Inferior parietal cortex (tissue), 1 donor: Measurements from ENCODE around the gene HSBP1.

Experiments used
- DNase-seq: peaks from one replicate; pipeline ENCODE4 v3.0.0-alpha.2; 2016; ENCODE audit errors: extremely low spot score

Gene HSBP1

DNA sequence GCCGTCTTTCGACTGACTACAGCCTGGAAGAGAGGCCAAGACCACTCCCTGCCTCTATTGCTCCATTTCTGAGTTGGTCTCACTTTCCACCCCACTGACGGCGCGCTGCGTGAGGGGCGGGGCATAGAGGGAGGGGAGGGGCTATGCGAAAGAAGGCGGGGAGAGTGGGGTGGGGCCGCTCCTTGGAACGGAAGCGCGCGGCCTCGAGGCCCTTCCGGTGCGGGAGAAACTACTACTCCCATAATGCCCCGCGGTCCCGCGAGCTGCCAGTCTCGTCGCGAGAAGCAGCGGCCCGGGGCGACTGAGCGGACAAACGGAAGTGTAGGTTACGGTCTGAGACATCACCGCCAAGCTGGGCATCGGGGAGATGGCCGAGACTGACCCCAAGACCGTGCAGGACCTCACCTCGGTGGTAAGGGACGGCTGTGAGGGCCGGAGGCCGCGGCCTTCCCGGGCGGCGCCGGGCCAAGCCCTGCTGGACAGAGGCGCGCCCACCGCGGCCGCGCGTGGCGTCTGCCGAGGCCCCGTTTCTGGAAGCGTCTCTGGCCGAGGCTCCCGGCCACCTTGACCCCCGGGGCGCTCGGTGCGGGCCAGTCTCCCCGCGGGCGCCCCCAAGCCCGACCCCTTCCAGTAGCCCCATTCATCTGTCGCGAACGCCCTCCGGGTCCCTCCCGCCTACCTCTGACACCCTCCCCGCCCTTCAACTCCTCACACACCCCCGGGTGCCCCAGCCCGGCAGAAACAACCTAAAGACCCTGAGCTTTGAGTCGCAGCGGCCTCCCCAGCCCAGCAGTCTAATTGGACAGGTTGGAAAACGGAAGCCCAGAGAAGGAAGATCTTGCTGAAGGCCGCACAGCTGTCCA lies at the start of gene HSBP1:
Gene HSBP1, plus strand, starts transcription at position 269 of the 863 bp plus-strand sequence. Its CDS starts 99 bp downstream, at position 368.
- DNase-seq = peak; percentile 92

DNA sequence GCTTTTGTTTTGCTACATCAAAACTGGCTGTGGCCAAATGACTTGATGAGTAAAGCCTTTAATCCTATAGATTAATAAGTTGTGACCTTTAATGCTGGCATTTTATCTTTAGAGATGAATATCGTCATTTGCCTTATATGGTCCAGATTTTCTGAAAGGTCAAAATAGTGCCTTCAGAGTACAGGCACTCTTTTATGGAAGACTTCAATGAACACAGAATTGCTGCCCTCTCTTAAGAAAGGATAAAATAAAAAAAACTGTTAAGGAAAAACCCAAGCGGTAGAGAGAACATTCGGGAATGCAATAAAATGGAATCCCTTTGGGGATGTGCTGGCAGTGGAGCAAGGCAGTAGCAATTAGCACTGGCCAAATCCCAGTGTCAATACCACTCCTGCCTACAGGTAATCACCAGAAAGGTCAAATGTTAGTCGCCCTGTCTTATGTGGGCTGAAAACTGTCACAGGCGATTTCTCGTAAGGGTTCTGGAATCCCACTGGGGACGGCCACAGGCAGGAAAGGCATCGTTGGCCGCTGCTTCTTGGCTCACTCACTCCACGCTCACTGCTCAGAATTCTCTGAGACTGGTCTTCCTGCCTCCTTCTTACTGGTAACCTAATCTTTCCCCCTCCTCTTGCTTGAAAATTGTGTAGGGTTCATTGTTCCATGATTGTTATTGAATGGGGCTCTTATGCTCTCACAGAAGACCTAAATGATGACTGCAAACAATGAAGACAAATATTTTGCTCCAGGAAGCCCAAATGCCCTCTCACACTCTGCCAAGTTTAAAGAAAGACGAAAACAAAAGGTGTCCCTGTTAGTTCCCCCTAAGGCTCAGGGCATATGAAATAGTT lies 45.4 kb upstream of the HSBP1 start:
- peak; percentile 42 for DNase-seq

DNA sequence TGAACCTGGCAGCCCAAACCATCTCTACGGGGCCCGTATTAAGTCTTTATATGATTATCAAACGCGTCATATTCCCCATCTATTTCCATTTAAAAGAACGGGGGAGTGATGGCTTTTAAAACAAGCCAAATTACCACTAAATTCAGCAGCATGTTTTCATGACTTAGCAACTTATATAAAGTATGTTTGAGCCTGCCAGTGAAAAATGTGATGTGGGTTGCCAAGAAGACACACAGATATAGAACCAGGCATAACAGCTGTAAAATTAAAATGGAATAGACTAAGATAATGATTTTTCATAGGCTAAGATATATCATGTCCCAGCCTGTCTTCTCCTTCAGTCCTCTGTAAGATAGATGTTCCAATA lies 44.8 kb upstream of the HSBP1 start:
- DNase-seq = no peak

DNA sequence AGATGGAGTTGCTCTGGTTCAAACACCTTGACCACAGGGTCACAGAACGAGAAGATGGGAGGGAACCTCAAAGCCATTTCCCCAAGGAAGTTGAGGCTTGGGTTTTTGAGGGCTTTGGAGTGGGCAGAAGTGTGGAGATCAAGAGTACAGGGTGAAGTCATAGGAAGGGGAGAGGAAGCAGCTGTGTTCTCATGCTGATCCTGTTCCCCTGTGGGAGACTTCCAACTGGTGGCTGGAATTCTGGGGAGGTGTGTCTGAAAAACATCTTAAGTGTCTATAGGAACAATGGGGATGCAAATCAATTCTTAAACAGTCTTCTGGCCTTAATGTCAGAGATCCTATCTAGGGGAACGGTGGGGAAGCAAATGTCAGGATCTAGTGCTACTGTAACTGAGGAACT lies 38.8 kb upstream of the HSBP1 start:
- DNase-seq = no peak

DNA sequence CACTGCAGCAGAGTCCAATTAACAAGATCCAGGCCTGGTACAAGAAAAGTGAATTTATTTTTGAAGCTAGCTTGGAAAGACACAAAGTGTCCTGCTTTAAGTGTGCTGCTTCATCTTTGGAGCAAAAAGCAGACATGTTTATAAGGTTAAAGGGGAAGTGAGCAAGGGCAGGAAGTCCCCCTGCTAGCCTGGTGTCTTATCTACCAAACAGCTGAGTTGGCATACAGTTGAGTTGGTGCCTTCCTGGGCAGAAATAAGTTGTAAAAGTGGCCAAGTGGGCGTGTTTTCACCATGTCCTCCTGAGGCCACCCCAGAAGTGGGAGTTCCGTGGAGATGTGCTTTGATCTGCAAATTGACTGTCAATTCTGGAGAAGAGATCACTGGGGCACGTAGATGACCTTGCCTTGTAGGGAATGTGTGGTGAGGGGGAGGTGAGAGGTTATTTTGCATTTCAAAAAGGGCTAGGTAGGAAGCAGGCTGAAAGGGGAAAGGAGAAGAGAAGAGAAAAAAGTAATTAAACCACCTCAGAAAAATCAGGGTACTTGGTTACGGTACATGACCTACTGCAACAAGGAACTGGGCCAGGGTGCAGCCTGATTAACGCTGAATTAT lies 38.3 kb upstream of the HSBP1 start:
- no peak for DNase-seq

DNA sequence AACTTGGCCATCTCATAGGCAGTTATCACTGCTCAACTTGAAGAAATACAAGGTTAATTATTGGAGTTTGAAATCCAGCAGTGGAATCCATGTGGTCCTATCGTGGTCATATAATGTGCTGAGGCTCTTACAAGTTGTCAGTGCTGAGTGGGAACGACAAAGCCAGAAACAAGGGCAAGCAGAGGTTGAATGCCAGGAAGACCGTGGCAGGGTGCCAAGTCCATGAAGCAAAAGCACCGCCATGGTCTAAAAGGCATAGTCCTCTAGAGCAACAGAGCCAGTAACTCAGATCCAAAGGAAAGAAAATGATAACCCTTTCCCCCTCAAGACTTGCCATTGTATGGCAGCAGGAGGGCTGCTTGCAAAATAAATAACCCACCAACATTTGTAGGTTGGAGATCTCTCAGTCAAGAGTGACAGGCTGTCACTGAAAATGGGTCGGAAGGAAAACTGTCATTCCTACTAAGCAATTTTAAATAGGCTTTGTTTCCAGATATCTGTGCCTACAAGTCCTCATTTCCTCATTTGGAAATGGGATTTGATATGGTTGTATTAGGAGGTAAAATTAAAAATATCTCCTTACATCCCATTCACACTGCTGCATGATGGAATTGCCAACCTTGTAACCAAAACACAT lies 36.4 kb upstream of the HSBP1 start:
- peak; percentile 51 for DNase-seq

DNA sequence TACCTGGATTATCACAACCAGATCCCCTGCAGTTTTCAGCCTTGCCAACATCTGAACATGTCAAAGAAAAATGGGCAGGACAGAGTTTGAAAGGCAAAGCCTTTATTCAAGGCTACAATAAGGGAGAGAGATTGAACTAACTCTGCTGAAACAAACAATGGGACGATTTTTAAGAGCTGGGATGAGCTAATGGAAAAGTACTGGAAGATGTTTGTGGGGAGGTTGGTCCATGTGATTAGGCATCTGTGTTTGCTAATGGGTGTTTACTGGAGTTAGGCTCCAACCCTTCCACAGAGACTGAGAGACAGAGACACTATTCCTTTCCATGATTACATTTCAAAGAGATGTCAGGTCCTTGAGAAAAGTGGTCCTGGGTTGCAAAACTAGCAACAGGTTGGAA lies 35.0 kb upstream of the HSBP1 start:
- DNase-seq = peak; percentile 80

DNA sequence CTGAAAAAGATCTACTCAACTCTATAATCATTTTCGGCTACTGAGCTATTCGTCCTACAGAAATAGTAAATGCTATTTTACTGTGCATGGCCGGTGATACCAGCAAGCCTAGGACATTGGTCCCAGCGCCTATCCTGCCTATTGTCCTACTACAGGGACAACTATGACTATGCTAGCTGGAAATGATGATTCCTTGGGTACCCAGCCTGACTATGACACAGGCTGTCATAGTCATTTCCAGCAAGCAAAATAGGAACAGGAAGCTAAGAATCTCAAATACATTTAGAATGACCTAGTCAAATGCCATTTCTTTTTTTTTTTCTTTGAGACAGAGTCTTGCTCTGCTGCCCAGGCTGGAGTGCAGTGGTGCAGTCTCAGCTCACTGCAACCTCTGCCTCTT lies 33.7 kb upstream of the HSBP1 start:
- DNase-seq = no peak

DNA sequence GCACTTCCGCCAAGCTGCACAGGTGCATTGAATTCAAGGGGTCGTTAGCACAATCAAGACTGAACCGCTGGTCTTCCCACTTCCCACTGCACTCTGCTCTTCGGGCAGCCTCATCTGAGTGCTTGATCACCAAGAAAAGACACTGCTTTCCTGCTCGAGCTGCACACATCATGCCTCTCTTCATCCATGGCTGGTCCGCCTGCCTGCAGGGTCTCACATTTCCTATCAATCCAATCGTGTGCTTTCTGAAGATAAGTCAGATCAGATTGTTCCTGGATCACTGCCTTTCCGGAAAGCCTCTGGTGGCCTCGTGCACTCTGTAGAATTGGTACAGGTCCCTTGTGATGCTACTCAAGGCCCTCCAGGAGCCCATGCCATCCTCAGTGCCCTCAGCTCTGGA lies 30.8 kb upstream of the HSBP1 start:
- DNase-seq = no peak

DNA sequence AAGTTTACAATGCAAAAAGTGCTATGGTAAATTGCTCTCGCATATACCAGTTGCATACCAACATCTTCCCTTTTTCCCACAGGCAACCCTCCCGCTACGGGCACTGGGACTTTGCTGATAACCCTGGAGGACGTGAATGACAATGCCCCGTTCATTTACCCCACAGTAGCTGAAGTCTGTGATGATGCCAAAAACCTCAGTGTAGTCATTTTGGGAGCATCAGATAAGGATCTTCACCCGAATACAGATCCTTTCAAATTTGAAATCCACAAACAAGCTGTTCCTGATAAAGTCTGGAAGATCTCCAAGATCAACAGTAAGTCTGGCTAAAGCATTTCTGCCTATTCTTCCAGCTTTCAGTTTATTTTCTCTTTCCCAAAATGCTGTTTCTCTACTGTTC lies 27.9 kb upstream of the HSBP1 start:
- peak; percentile 34 for DNase-seq

DNA sequence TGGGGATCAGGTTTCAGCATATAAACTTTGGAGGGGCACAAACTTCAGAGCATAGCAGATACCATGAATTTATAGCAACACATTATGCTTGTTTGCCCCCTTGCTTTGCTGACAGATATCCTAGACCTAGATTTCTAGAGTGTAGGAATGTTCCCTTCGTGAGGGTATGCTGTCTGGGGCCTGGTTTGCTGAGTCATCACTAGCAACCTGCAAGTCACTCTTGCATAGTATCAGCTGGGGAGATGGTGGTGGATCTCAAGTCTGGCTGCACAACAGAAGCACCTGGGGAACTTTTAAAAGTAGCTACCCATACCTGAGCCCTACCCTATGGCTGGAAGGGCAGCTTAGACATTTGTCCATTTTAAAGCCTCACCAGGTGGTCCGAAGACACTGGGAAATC lies 22.3 kb upstream of the HSBP1 start:
- DNase-seq = no peak

DNA sequence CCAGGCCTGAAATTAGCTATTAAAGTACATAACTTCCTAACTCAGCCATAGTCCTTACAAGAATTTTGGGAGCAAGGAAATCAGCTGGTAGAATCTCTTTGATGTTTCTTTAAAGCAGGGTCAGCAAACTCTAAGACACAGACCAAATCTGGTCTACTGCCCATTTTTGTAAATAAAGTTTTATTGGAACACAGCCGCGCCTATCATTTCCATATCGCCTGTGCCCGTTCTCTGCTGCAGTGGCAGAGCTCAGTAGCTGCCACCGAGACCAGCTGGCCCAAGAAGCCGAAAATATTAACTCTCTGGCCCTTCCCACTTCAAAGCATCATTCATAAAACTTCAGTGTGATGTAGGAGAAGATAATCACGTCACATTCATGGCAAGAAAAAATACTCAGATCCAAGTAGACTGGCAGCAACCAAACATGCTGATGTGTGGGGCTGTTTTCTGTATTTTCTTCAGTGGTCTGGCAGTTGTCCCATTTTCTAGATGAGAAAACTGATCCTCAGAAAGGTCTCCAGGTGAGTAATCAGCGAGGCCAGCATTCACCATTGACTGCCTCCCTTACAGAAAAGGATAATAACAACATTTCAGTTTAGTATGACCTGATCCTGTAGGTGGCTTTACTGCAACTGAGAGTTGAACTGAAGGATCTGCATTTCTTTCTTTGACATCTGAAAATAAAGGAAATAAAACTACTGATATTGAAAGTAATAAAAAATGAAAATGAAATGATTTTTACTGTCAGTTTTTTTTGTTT lies 18.0 kb upstream of the HSBP1 start:
- DNase-seq = no peak

DNA sequence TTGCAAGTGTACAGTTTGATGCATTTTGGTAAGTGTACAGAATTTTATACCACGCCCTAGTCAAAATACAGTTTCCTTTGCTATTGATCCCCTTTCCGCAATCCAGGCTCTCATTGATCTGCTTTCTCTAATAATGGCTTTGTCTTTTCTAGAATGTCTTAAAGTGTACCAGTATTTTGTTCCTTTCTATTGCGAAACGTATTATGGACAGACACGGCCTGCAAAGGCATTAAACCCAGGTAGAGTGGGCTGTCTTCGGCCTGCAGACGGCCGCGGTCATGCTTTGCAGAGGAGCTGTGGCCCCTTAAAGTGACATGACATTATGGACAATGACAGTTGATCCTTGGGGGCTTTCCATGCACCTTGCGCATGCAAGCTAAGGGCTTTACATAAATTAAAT lies 15.9 kb upstream of the HSBP1 start:
- no peak for DNase-seq

DNA sequence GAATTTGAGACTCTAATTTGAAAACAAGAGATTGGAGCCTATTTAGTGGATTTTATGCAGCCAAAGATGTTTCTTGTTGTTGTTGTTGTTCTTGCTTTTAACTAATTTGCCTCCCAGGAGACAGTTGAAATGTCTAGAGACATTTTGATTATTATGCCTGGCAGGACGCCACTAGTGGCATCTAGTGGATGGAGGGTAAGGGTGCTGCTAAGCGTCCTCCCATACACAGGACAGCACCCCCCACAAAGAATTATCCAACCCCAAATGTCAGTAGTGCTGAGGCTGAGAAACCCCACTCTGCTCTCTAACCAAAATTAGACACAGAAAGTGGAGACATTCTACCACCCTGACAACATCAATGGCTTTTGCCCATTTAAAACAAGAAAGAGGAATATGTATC lies 15.4 kb upstream of the HSBP1 start:
- DNase-seq = no peak

DNA sequence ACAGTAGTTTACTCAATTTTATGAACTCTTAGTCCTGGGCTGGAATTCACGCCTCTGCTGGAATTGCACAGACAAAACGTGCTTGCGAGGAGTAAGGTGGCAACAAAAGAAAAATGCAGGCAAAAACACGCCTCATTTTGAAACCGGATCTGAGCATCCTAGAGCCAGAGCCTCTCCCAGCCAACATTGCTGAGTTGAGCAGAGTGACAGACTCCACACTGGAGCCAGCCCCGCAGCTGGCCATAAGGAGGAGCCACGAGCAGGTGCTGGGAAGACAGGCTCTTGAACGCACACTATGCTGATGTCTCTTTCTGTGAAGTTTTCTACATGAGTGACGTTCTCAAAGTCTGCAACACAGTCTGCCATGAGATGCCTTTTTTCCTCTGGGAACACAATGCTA lies 14.6 kb upstream of the HSBP1 start:
- DNase-seq = no peak

DNA sequence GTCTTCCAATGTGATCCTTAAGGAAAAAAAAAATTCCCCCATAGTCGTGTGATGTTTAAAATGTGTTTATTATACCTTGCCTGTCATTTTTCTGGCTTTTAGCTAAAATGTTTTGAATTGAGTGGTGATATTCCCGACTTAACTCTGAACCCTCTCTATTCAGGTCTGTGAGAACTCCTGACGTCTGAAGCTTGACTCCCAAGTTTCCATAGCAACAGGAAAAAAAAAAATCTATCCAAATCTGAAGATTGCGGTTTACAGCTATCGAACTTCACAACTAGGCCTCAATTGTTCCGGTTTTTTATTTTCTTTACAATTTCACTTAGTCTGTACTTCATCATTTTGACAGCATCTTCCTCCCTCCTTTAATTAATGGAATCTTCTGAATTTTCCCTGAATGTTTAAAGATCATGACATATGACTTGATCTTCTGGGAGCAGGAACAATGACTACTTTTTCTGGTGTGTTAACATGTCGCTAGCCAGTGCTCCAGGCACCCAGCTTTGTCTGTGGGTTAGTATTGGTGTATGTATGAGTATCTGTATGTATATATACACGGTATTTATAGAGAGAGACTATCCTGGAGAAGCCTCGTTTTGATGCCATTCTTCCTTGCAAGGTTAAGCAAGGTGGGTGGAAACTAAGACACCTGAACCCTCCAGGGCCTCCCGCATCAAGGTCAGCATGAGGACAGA lies 12.8 kb upstream of the HSBP1 start:
- no peak for DNase-seq

DNA sequence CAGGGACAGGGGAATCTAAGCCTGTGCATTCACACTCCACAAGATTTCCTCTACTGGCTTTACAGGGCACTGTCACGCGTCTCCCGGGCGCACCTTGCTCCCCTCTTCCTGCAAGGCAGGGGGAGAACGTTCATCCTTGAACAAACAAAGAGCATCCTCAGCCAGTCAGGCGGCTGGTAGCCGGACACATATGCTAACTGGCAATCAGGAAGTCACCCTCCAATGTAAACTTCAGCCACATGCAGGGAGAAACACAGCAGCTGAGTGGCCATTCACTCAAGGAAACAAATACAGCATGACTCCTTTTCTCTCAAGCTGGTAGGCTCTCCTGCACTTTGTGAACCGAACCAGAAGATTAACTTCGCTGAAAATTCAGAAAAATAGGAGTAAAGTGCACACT lies 10.8 kb upstream of the HSBP1 start:
- DNase-seq = no peak

DNA sequence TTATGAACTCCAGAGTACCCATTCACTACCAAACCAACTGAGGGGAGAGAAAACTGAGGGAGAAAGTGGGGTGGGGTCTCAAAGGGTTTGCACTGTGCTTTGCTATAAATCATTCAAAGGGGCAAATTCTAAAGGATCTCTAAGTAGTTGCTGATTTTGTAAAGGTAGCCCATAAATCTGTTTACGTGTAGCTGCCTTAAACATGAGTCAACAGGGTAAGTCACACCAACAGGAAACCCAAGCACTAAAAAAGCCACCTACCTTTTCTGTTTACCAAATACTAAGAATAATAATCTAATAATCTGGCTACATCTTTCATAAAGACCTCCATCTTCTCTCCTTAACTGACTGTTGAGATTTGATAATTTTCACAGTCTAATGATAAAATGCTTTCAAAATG lies 8.4 kb upstream of the HSBP1 start:
- no peak for DNase-seq

DNA sequence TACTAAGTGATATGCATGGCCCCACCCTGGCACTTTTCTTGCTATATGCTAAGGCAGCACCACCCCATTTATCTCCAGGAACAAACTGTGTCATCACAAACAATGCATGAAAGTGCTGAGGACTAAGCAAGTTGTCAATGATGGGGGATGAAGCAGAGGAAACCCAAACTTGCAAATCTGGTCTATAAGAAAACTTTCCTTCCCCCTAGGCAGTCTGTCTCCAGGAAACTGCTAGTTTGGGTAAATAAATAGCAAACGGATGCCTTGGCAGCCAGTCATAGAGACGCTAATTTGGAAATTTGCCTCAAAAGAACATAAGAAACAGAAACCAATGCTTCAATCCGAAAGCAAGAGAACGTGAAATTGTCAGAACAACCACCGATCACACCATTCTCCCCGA lies 5.6 kb upstream of the HSBP1 start:
- no peak for DNase-seq

DNA sequence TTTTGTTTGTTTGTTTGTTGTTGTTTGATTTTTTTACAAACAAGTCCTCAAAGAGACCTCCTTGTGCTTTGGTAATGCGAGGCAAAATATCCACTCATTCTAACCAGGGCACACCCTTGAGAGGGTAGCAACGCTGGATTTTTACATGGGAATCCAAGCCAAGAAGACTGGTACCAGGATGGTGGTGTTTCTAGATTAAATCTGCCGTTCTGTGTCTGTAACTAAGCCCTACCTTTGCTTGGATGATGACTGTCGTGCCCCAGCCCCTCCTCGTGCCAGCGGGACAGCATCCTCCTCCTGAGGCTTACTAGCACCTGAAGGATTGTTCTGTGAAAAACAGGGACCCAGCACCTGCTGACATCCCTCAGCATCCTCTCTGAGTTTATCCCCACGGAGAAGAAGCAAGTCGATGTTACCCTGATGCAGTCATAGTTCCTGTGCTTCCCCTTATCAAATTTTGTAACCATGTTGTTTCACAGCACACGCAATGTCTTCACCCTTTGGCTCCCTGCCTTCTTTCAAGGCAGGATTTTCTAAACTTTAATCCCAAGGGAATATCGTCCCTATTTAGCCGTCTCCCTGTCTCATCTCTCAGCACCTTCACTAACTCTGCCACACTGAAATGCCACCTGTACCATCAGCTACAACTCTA lies 5.1 kb upstream of the HSBP1 start:
- no peak for DNase-seq
